Midbrain (tissue), 1 donor: ENCODE results near the gene PPP3CA.

Source experiments
- DNase-seq: peaks from one replicate; lab custom pipeline; 2025; lab: John Stamatoyannopoulos, UW

PPP3CA gene

DNA sequence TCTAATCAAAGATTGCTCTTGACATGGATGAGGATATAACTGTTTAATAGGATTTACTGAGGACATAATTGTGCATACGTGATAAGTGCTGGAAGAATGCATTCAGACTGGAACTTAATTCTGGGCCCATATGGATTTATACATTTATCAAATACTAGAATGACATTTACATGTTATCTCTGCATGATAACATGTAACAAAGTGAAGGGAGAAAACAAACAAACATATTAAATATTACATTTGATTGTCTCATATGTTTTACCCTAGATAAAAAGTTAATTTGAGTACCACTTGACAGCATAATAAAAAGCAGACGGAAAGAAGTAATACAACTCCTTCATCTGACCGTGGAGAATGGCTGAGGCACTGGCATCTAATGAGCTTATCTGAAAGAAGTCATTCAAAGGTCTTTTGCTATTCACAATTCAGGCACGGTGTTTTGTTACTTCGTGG, 297.8 kb downstream of the PPP3CA start:
- no peak for DNase-seq

DNA sequence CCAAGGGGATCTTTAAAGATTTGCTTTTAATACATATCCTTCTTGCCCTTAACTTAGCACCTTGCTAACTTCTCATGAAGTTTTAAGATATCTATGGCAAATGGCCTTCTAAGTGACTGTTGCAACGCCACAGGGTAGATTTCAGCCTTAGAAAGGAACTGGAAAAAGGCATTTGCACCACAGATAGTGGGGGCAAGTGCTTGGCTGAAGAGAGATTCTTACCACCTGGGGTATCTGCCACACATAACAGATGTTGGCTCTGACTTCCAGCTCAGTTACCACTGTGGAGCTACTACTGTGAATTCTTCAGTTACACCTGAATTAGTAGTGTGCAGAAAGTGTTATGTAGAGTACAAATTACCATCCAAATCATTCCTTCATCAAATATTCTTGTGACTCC, 302.6 kb downstream of the PPP3CA start:
- no peak for DNase-seq

DNA sequence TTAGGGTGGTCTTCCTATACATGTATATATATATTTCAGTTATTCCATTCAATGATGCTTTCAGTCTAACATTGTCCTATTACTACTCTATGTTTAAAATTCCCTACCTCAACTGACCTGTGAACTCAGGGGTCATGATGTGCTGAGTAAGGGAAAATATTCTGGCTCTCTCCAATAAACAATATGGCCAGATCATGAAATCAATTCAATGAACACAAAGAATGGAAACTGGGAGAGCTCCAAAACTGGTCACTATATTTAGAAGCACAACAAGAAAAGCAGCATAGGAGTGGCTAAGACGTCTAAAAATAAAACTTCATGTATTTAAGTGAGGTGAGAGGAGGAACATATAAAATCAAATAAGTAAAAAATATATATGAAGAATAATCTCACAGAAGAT, 304.5 kb downstream of the PPP3CA start:
- no peak for DNase-seq

GRCh38 chr4:101040776-101041175, 306.6 kb downstream of the PPP3CA start:
- DNase-seq: no peak

DNA sequence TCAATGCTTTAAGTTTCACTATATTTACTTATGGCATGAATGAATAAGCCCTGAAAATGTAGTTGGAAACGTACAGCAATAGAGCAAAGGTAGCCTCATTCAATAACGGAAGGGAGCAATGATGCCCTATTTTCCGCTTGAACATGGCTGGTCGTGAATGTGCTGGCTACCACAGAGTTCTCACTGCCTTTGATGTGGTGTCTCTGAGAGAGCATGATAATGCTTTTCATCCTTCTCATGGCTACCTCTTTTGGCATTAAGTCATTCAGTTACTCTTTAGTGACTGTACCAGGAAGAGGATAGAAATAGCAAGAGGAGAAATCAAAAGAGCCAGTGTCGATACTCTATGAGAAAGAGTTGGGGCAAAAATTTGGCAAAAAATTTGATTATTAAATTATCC, 308.0 kb downstream of the PPP3CA start:
- DNase-seq: no peak

GRCh38 chr4:101037938-101038413, 309.4 kb downstream of the PPP3CA start:
- DNase-seq: no peak

DNA sequence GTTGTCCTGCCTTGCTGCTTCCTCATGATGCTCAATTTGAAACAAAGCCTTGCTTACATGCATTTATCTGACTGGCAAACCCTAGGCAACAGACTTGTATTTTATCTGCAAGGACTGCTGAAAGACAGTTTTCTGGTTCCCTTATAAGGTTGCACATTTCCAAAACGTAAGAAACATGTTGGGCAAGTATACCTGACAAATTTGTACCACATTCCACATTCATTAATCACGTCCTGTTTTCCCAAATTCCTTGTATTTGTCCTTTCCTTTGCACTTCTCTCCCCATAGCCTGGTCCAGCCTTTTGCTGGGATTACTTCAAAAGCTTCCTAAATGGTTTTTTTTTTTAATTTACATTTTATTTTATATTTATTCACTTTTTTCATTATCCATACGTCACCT, 310.1 kb downstream of the PPP3CA start:
- DNase-seq: no peak

DNA sequence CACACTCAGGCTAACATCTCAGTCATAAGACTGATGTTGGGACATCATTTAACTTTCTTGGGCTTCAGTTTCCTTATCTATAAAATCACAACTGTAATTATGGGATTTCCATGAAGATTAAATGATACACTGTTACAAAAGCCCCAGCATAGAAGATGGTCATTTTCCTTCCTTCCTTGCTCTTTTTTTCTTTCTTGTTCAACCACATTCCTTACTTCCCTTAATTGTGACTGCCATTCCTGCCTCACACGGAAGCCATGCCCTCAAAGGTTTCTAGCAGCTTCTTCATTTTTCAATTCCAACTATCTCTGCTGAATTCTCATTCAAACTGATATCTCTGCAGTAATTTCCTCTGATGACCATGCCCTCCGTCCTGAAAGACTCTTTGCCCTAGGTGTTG, 311.8 kb downstream of the PPP3CA start:
- DNase-seq: no peak

- no peak for DNase-seq
Observed at GRCh38 chr4:101033986-101034385, 313.3 kb downstream of the PPP3CA start.

DNA sequence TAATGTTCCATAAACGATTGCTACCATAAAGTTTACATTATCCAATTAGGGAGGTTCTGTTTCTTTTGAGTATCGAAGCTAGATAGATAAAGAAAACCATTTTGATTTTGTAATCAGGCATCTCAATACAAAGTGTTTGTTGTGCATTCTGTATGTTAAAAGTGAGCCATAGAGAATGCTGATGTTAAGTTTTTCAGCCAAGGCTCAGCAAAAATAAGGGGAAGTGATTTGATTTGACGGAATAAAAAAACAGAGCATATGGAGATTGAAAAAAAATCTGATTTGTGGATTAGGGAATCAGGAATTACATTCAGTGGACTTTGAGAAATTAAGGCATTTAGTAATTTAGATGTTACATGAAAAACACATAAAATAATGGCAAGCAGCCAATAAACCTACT, 314.8 kb downstream of the PPP3CA start:
- no peak for DNase-seq

GRCh38 chr4:101031971-101032370, 315.4 kb downstream of the PPP3CA start:
- DNase-seq: no peak

GRCh38 chr4:101028886-101029285, 318.4 kb downstream of the PPP3CA start:
- no peak for DNase-seq

DNA sequence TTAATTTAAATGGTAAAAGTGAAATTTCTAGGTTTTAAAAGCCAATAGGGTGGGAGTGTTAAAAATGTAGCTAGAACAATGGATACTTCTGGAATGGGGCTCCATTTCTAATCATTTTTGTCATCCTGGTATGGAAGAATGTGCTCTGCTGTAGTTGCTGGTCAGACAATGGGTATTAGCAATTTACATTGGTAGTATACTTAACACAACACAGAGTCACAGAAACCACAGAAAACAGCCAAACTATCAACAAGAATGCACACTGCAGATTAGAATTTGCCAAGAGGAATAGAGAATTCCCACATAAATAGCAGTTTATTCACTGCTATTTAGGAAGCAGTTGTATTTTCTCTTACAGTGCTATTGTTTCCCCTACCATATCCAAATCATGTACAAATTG, 319.6 kb downstream of the PPP3CA start:
- DNase-seq: no peak

GRCh38 chr4:101025755-101026154, 321.6 kb downstream of the PPP3CA start:
- DNase-seq: no peak

- no peak for DNase-seq
Observed at GRCh38 chr4:101022151-101023024, 324.9 kb downstream of the PPP3CA start.

- DNase-seq: no peak
Observed at GRCh38 chr4:101020956-101021355, 326.4 kb downstream of the PPP3CA start.

DNA sequence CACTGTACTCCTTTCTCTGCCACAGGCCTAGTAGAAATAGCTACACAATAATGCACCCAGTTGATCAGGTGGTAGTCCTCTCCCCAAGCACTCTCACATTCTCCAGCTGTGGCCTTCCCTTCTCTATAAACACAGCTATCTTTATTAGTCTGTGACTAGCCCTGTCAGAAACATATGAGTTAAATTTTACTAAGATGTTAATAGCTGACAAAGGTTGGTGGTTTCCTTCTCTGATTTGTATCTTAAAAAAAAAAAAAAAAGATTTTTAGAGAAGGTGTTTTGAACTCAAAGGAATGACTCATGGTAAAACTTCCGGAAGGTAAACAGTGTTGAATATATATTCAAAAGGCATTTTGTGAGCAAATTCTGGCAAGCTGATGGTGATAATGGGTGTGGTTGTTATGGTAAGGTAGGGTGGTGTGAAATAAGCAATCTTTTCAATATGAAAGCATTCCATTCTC, 327.4 kb downstream of the PPP3CA start:
- no peak for DNase-seq

- no peak for DNase-seq
Observed at GRCh38 chr4:101019313-101019712, 328.0 kb downstream of the PPP3CA start.

- DNase-seq: no peak
Observed at GRCh38 chr4:101018836-101019235, 328.5 kb downstream of the PPP3CA start.

- DNase-seq: no peak
Observed at GRCh38 chr4:101014417-101014816, 332.9 kb downstream of the PPP3CA start.

- no peak for DNase-seq
Observed at GRCh38 chr4:101010987-101011386, 336.3 kb downstream of the PPP3CA start.

DNA sequence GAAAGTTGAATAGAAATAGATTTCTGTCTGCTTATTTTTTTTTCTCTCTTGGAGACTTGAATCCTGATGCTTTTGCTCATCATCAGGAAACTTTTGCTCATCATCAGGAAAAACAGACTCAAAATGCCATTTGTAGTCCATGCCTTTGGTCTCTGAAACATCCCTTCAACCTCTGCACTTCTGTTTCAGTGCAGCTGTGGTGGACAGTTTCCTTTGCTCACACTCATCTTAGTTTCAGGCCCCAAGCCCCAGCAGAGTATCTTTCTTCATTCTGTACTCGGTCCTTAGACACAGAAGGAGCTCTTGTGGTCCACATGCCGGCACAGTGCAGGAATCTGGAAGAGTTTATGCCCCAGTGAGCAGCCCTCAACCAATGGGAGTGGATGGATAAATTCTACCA, 337.9 kb downstream of the PPP3CA start:
- no peak for DNase-seq

DNA sequence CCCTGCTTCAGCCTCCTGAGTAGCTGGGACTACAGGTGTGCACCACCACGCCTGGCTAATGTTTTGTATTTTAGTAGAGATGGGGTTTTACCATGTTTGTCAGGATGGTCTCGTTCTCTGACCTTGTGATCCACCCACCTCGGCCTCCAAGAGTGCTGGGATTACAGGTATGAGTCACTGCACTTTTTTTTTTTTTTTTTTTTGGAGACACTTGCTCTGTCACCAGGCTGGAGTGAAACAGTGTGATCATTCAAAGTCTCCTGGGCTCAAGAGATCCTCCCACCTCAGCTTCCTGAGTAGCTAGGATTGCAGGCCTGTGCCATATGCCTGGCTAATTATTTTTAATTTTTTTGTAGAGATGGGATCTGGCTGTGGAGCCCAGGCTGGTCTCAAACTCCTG, 338.8 kb downstream of the PPP3CA start:
- DNase-seq: no peak

GRCh38 chr4:101005659-101006058, 341.7 kb downstream of the PPP3CA start:
- DNase-seq: no peak
